Lower leg skin (tissue), 4 donors: ENCODE measurements around the gene AFF1. TPM values are rescaled to one million over a fixed set of nuclear protein-coding genes. Genes with fewer than 3 reads are reported as not detected.

Experiments used
- DNase-seq, 2 donors: peaks; one replicate each; pipeline ENCODE4 v3.0.0-alpha.2; 2019; ENCODE audit warnings: low spot score in 2 of 2
- H3K4me3 ChIP-seq: fragments of 200-600 bp; sonication (generic); 2 replicates; pipeline ENCODE4 v1.5.1; 2017; ENCODE audit warnings: mild to moderate bottlenecking, low read depth; ENCODE audit not compliant: poor library complexity, severe bottlenecking
- POLR2A ChIP-seq, 2 donors: fragments of 450-650 bp; IDR thresholded peaks; one replicate each; pipeline ENCODE4 v1.6.1; 2016 to 2017; ENCODE audit warnings: antibody characterized with exemption in 2 of 2, mild to moderate bottlenecking in 1 of 2, moderate library complexity in 1 of 2
- WGBS, 2 donors: methylation state at CpG; one replicate each; pipeline ENCODE4 v1.1.5; 2018; 5-methylcytosine and 5-hydroxymethylcytosine counted together
- intact Hi-C: fragments of 100-400 bp; cut with DNase I; formaldehyde crosslinking; loops from one replicate; pipeline ENCODE4 v1.15.0; 2023; ENCODE audit warnings: low total_unique reads
- total RNA-seq, 4 donors: library from RNA; depleted of rRNA; stranded (reverse); fragments of >200 nt; gene quantifications; one replicate each; pipeline ENCODE4 v1.1.0, GENCODE V29; 2016
- TF ChIP-seq, protein P1 (sequence below), 3 donors: fragments of 450-650 bp; IDR thresholded peaks; one replicate each; pipeline ENCODE4 v1.5.1; 2016; ENCODE audit warnings: antibody characterized with exemption in 3 of 3, mild to moderate bottlenecking in 3 of 3, moderate library complexity in 2 of 3

AFF1 gene
- total RNA-seq, 4 donors from 2014 or later: 58.1 to 107 (median 71.2) TPM

DNA sequence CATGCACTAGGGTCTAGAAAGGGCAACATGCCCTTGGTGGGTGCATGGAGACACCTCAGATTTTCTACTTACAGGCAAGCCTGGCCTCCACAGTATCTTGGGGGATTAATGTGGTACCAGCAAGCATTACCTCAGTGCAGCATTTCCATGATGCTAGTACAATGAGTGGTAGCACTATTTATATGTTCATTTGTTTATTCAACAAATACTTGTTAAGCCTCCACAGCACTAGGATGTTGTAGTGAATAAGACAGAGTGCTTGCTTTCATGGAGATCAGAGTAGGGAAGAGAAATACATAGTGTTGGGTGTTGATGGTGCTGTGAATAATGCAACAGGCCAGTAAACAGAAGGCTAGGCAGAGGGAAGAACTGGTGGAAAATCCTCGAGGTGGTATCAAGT lies 152.2 kb downstream of the AFF1 start:
- no peak for TF ChIP-seq POLR2A (IDR thresholded peaks at IDR 0.05)
- TF ChIP-seq, protein P1, sequence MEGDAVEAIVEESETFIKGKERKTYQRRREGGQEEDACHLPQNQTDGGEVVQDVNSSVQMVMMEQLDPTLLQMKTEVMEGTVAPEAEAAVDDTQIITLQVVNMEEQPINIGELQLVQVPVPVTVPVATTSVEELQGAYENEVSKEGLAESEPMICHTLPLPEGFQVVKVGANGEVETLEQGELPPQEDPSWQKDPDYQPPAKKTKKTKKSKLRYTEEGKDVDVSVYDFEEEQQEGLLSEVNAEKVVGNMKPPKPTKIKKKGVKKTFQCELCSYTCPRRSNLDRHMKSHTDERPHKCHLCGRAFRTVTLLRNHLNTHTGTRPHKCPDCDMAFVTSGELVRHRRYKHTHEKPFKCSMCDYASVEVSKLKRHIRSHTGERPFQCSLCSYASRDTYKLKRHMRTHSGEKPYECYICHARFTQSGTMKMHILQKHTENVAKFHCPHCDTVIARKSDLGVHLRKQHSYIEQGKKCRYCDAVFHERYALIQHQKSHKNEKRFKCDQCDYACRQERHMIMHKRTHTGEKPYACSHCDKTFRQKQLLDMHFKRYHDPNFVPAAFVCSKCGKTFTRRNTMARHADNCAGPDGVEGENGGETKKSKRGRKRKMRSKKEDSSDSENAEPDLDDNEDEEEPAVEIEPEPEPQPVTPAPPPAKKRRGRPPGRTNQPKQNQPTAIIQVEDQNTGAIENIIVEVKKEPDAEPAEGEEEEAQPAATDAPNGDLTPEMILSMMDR (IDR thresholded peaks at IDR 0.05): no peak
- no peak overlapping the region for H3K4me3 ChIP-seq
- intact Hi-C loops: no loop called here
- DNase-seq: no peak
- WGBS, 2 donors: 66 to 73% methylated on average over 1 of the region's 1 CpG

DNA sequence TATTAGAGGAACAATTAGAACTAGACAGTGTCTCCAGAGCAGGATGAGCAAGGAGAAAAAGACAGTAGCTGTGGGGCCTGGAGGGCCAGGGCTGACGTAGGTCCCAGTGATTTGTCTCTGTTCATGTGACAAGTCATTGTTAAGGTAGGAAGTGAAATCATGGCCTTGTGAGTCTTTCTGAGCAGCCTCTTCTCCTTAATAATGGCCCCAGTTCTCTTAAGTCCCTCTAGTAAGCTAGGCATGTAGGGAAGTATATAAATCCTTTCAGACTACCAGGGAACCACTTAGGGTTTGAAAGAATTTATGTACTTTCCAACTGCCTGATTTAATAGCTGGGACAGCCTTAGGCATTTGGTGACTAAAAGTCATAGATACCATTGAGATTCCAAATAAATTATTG lies 152.6 kb downstream of the AFF1 start:
- WGBS, 2 donors: 45 to 67% methylated on average over 1 of the region's 1 CpG
- no peak for TF ChIP-seq POLR2A (IDR thresholded peaks at IDR 0.05)
- TF ChIP-seq, protein P1 (IDR thresholded peaks at IDR 0.05): no peak
- H3K4me3 ChIP-seq: no peak overlapping the region
- no peak for DNase-seq
- intact Hi-C loops: no loop called here

DNA sequence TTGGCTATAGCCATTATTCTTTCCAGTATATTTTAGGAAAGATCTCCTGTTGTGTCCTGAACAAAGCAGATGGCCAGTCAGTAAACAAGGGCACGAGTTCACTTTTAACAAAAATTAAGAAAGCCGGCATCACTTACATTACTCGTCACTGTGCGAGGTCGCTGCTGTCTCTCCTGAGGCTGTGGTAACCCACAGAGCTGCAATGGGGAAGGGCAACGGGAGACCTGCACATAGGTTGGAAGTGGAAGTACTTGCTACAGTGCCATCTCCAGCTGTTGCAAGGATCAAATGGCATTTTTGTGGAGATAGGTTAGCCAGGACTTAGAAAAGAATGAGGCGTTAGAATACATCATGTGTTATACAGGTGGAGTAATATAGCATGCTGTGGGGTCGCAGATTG lies 153.4 kb downstream of the AFF1 start:
- WGBS, 2 donors: 66 to 81% methylated on average over 8 of the region's 8 CpGs
- no peak for DNase-seq
- TF ChIP-seq POLR2A (IDR thresholded peaks at IDR 0.05): no peak
- H3K4me3 ChIP-seq: no peak overlapping the region
- intact Hi-C loops: no loop called here

DNA sequence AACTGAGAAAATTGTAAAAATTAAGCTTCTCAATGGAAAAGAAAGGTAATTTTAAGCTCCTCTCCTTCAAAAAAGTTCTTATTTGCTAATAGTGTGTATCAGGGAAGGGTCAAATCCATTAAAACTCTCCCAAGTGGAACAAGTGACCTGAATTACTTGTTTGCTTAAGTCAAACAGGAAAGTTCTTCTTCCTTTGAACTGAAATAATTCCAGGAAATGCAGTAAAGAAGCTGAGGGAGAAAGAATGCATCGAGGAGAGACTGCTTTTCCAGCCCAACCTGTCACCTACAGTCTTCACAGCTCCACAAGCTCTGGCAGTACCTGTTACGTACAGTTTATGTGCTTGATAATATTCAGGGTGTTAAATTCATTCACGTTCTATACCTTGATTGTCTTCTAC lies 154.6 kb downstream of the AFF1 start:
- no peak overlapping the region for H3K4me3 ChIP-seq
- intact Hi-C loops: no loop called here
- no peak for TF ChIP-seq POLR2A (IDR thresholded peaks at IDR 0.05)
- TF ChIP-seq, protein P1 (IDR thresholded peaks at IDR 0.05): no peak
- DNase-seq: no peak
- WGBS, 2 donors: 42 to 50% methylated on average over 3 of the region's 3 CpGs

DNA sequence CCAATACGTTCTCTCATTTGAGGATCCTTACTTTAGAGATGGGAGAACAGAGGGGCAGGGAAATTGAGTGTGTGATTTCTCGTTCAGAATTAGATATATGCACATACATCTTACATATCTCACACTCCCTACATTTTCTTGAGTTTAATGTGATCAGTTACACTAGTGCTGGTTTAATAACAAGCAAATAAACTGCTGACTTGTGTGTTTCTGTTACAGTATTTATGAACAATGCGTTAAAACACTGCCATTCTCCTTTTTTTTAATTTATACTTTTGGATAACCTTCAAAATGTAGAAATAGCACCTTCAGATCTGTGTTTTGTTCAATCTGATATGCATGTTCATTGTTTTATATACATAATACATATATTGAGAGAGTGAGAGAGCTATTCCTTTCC lies 155.5 kb downstream of the AFF1 start:
- WGBS, 2 donors: 94 to 95% methylated on average over 3 of the region's 3 CpGs
- no peak for TF ChIP-seq POLR2A (IDR thresholded peaks at IDR 0.05)
- TF ChIP-seq, protein P1 (IDR thresholded peaks at IDR 0.05): no peak
- intact Hi-C loops: loop anchor here (10.0 kb wide), 1 partner anchor 166 kb away; no protein-coding TSS in a partner anchor
- no peak overlapping the region for H3K4me3 ChIP-seq
- DNase-seq: no peak

DNA sequence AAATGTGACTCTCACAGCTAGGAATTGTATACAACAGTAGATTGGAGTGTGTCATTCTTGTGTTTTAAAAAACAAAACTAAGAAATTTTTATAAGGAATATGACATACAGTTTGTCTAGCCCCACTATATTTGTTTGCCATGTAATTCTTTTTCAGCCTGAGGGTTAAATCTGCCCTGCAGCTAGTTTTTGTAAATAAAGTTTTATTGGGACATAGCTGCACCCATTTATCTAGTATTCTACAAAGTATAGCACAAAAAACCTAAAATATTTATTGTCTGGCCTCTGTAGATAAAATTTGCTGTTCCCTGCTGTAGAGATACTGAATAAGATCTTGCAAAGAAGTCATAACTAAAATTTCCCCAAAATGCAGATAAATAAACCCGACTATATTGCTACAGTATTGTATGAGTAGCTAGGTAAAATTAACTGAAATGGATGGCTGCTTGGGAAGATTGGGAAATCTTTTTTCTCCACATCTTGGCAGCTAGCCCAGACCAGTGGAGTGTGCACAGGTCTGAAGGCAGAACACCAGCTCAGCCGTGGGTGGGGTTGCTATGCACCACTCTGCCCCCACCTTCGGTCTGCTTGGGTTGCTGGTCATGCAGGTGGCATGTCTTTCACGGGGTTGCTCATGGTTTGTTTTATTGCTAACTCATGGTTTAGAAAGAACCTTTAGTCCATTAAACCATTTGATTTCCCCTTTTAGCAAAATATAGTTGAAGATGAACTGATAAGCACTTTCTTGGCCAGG lies 157.8 kb downstream of the AFF1 start:
- no peak overlapping the region for H3K4me3 ChIP-seq
- whole genome bisulfite sequencing, 2 donors: 26 to 35% methylated on average over 4 of the region's 4 CpGs
- intact Hi-C loops: loop anchor here (10.0 kb wide), 1 partner anchor 168 kb away; no protein-coding TSS in a partner anchor
- DNase-seq: peak; percentile 66 to 86
- TF ChIP-seq POLR2A (IDR thresholded peaks at IDR 0.05): no peak
- TF ChIP-seq, protein P1 (IDR thresholded peaks at IDR 0.05): no peak
